Thyroid gland (tissue), 4 donors: ENCODE data around the gene SLC25A33. TPM values are rescaled to one million over a fixed set of nuclear protein-coding genes. Genes with fewer than 3 reads are reported as not detected.

ENCODE experiments used
- DNase-seq, 2 donors: peaks; one replicate each; pipeline ENCODE4 v3.0.0-alpha.2; 2019
- H3K27ac ChIP-seq, 3 donors: fragments of 200-600 bp; sonication (generic); 1 replicate in 2 of 3; 2 replicates in 1 of 3; pipeline ENCODE4 v1.5.1; 2016 to 2019; ENCODE audit warnings: mild to moderate bottlenecking in 1 of 3, moderate library complexity in 1 of 3
- H3K27me3 ChIP-seq: fragments of 200-600 bp; sonication (generic); one replicate; pipeline ENCODE4 v1.5.1; 2019
- H3K36me3 ChIP-seq, 2 donors: fragments of 200-600 bp; sonication (generic); one replicate each; pipeline ENCODE4 v1.5.1; 2016 to 2019
- H3K4me1 ChIP-seq, 2 donors: fragments of 200-600 bp; sonication (generic); one replicate each; pipeline ENCODE4 v1.5.1; 2017 to 2019
- H3K4me3 ChIP-seq, 3 donors: fragments of 200-600 bp; sonication (generic); replicated peaks in 1 of 3; 1 replicate in 2 of 3; 2 replicates in 1 of 3; pipeline ENCODE4 v1.5.1; 2016; ENCODE audit warnings: mild to moderate bottlenecking in 1 of 3
- H3K9me3 ChIP-seq: fragments of 200-600 bp; sonication (generic); one replicate; pipeline ENCODE4 v1.5.1; 2017
- POLR2A ChIP-seq, 2 donors: fragments of 450-650 bp; IDR thresholded peaks; one replicate each; pipeline ENCODE4 v1.6.1; 2017; ENCODE audit warnings: antibody characterized with exemption in 2 of 2, mild to moderate bottlenecking in 2 of 2, moderate library complexity in 1 of 2
- WGBS, 2 donors: methylation state at CpG; one replicate each; pipeline ENCODE4 v1.1.5; 2017; 5-methylcytosine and 5-hydroxymethylcytosine counted together
- intact Hi-C: fragments of 100-400 bp; cut with DNase I; formaldehyde crosslinking; loops from one replicate; pipeline ENCODE4 v1.15.1; 2023
- total RNA-seq, 4 donors: library from RNA; depleted of rRNA; stranded (reverse); fragments of >200 nt; gene quantifications; one replicate each; pipeline ENCODE4 v1.2.3, GENCODE V29; 2016
- TF ChIP-seq, protein P1 (sequence below), 6 experiments: fragments of 200-600 bp in 3 of 6; fragments of 450-650 bp in 3 of 6; sonication (generic) in 3 of 6; IDR thresholded peaks; one replicate each; pipeline ENCODE4 v1.5.1; 2016 to 2019; ENCODE audit warnings: antibody characterized with exemption in 6 of 6, mild to moderate bottlenecking in 2 of 6, inconsistent platforms in 1 of 6, moderate library complexity in 1 of 6

Gene SLC25A33, protein sequence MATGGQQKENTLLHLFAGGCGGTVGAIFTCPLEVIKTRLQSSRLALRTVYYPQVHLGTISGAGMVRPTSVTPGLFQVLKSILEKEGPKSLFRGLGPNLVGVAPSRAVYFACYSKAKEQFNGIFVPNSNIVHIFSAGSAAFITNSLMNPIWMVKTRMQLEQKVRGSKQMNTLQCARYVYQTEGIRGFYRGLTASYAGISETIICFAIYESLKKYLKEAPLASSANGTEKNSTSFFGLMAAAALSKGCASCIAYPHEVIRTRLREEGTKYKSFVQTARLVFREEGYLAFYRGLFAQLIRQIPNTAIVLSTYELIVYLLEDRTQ
- 10 to 100 TPM; 10.6 to 16.6 (median 14.7) TPM for total RNA-seq

DNA sequence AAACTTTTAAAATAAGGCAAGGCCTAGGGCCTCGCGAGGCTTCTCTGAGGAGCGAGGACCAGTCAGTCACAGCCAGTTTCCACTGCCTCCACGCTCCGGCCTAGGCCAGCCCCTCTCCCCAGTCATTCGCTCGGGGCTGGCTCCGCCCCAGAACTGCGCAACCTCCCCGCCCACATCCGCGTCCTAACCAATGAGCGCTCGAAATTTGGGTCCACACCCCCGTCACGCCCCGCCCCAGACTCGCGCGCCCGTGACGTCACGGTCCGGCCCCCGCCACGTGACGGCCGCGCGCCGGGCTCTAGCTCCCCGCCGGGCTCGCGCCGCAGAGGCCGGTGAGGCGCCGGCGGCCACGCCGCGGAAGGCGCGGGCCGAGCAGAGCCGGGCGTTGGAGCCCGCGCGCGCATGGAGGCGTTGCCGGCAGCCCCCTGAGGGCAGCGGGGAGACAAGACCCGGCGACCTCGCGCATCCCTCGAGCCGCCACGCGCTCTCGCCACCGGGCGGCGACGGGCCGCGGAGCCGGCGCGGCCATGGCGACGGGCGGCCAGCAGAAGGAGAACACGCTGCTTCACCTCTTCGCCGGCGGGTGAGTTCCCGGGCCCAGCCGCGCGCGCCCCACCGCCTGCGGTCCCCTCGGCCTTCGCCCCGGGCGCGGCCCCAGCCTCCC, at the start of gene SLC25A33:
SLC25A33 (plus strand) TSS at position 301 of the 664 bp plus-strand sequence; CDS start at position 528, 227 bp downstream.
- no peaks in the 10 kb centered on the region for H3K27me3 ChIP-seq

DNA sequence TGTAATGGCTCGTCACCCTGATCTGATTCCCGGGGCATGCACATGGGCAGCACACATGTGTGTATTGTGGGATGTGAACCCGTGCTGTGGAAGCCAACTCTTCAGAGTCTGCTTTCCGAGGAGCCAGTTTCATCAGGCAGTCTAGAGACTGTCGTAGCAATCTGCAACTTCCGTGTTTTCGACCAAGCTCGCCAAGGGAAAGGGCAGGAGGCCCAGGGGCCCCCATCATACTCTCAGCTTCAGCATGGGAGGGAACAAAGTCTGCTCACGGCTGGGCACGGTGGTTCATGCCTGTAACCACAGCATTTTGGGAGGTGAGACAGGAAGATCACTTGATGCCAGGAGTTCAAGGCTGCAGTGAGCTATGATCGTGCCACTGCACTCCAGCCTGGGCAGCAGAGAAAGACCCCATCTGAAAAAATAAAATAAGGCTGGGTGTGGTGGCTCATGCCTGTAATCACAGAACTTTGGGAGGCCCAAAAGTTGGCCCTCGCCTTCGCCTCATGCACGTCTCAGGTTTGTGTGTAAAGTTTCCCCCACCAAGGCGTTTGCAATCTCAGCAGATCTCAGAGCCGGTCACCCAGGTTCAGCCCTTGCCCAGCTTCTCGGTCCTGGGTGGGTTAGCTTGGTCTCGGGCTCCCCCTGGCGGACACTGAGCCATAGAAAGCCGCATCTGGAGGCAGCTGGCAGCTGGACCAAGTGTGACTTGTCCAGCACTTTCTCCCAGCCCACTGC, 48.5 kb upstream of the SLC25A33 start:
- no peaks in the 10 kb centered on the region for H3K27me3 ChIP-seq
- no peak overlapping the region for H3K4me3 ChIP-seq
- WGBS, 2 donors: 45 to 63% methylated on average over 15 to 20 of the region's 20 CpGs
- DNase-seq: peak; percentile 91 to 94
- no peak for TF ChIP-seq POLR2A (IDR thresholded peaks at IDR 0.05)
- TF ChIP-seq, protein P1, sequence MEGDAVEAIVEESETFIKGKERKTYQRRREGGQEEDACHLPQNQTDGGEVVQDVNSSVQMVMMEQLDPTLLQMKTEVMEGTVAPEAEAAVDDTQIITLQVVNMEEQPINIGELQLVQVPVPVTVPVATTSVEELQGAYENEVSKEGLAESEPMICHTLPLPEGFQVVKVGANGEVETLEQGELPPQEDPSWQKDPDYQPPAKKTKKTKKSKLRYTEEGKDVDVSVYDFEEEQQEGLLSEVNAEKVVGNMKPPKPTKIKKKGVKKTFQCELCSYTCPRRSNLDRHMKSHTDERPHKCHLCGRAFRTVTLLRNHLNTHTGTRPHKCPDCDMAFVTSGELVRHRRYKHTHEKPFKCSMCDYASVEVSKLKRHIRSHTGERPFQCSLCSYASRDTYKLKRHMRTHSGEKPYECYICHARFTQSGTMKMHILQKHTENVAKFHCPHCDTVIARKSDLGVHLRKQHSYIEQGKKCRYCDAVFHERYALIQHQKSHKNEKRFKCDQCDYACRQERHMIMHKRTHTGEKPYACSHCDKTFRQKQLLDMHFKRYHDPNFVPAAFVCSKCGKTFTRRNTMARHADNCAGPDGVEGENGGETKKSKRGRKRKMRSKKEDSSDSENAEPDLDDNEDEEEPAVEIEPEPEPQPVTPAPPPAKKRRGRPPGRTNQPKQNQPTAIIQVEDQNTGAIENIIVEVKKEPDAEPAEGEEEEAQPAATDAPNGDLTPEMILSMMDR (IDR thresholded peaks at IDR 0.05): peak; percentile 63 to 92 (median 86)
- peaks cover 0 to 6% of the 10 kb centered on the region in 2 donors for H3K4me1 ChIP-seq
- no peaks in the 10 kb centered on the region for H3K36me3 ChIP-seq
- intact Hi-C loops: loop anchor here (5.0 kb wide), 1 partner anchor 203 kb away; no protein-coding TSS in a partner anchor
- no peaks in the 10 kb centered on the region for H3K9me3 ChIP-seq
- no peak overlapping the region for H3K27ac ChIP-seq

More for the DNA sequence above, at the start of gene SLC25A33:
- peak; percentile 97 to 99 for TF ChIP-seq POLR2A (IDR thresholded peaks at IDR 0.05)
- TF ChIP-seq, protein P1 (IDR thresholded peaks at IDR 0.05): peak in 2 of 6 experiments; percentile 26
- 0 to 5% methylated on average over 17 to 25 of the region's 92 CpGs for WGBS, 2 donors
- Histone ChIP-seq H3K36me3 (no peaks in the 10 kb centered on the region), H3K4me3 (peak within 1 kb of the TSS; percentile 63 to 94 (median 85)), H3K4me1 (peaks cover 18 to 33% of the 10 kb centered on the region in 2 donors), H3K27ac (peak within 1 kb of the TSS; percentile 82 to 91 (median 88)), H3K9me3 (no peaks in the 10 kb centered on the region)
- peak; percentile 96 to 99 for DNase-seq
- intact Hi-C loops: no loop called here

DNA sequence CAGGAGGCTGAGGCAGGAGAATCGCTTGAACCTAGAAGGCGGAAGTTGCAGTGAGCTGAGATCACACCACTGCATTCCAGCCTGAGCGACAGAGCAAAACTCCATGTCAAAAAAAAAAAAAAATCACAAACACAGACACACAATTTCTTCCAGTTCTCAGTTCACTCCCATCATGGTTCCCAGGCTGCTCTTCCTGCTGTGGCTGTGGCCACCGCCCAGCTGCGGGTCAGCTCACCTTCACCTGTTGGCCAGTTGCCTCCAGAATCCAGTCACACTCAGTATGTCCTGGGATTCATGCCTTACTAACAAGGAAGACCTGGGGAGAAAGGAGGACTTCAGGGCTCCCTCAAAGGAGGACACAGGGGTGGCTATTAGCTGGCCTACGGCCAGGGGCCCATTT, 45.9 kb upstream of the SLC25A33 start:
- no peak overlapping the region for H3K27ac ChIP-seq
- H3K4me1 ChIP-seq: peaks cover 0 to 6% of the 10 kb centered on the region in 2 donors
- 92 to 97% methylated on average over 6 of the region's 6 CpGs for WGBS, 2 donors
- intact Hi-C loops: loop anchor here (5.0 kb wide), 1 partner anchor 206 kb away; no protein-coding TSS in a partner anchor
- no peak overlapping the region for H3K4me3 ChIP-seq
- no peaks in the 10 kb centered on the region for H3K36me3 ChIP-seq
- H3K9me3 ChIP-seq: no peaks in the 10 kb centered on the region
- no peaks in the 10 kb centered on the region for H3K27me3 ChIP-seq
- no peak for TF ChIP-seq POLR2A (IDR thresholded peaks at IDR 0.05)
- TF ChIP-seq, protein P1 (IDR thresholded peaks at IDR 0.05): no peak
- DNase-seq: no peak

DNA sequence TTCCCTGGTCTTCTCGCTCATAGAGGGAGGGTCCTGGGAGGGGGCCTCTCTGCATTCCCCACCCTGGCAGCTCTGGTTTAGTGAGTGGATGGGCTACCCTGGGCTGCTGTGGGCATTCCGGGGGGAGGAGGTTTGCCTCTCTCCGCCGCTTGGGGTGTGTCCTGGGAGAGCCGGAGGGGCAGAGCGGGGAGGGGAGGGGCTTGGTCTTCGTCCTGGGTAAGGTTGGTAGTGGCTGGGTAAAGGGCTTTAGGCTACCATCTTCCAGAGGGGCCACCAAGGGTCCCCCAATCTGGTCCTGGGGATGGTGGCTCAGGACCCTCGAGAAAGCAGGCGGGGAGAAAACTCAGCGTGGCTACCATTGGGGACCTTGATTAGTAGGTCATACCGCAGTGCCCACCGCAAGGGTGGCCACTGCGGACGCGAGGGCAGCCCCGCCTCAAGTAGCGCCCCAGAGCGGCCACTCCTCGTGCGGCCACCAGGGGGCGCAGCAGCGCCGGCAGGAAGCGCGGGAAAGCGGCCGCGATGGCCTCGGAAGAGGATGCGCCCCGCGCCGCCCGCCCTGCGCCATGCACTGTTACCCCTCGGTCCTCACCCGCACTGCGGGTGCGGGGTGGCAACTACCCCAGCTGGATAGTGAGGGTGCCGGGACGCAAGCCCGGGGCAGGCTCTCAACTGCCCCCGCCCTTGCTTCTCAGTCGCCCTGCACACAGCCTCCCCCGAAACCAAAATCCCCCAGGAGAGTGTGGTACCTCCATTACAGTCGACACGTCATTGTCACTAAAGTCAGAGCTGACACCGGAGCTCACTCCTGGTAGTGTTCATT, 44.1 kb upstream of the SLC25A33 start:
- TF ChIP-seq POLR2A (IDR thresholded peaks at IDR 0.05): no peak
- TF ChIP-seq, protein P1 (IDR thresholded peaks at IDR 0.05): peak; percentile 68 to 99 (median 96)
- no peak overlapping the region for H3K4me3 ChIP-seq
- peak; percentile 48 to 51 for DNase-seq
- peaks cover 0 to 6% of the 10 kb centered on the region in 2 donors for H3K4me1 ChIP-seq
- H3K9me3 ChIP-seq: no peaks in the 10 kb centered on the region
- no peak overlapping the region for H3K27ac ChIP-seq
- no peaks in the 10 kb centered on the region for H3K36me3 ChIP-seq
- 21 to 28% methylated on average over 11 to 12 of the region's 48 CpGs for WGBS, 2 donors
- no peaks in the 10 kb centered on the region for H3K27me3 ChIP-seq
- intact Hi-C loops: loop anchor here (5.0 kb wide), 2 partner anchors 82 to 208 kb away; no protein-coding TSS in a partner anchor
